NCI-H1436 treated with DMSO at 0.1 percent for 48 hours (cell line): ENCODE data around the gene PIGR.

Experiments
- DNase-seq: peaks from one replicate; lab custom pipeline; 2025; lab: John Stamatoyannopoulos, UW

The PIGR gene

GRCh38 chr1:206960676-206961386 lies 14.6 kb upstream of the PIGR start:
- DNase-seq = no peak

DNA sequence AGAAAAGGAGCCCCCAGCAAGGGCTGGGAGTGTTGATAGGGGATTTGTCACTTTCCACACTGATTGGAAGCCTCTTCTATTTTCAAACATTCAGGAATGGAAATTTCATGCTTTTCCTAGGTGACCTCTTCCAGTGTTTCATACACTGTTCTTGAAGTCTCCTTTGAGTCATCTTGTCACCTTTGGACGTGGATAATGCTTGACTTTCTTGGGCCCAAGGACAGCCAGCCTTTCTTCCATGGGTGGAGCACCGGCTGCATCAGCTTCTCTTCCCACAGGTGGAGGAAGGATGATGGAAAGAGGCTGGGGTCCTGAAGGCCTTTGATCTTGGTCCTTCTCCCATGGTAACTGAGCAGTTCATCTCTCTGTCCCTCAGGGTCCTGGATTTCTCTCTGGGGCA lies 11.9 kb upstream of the PIGR start:
- no peak for DNase-seq

DNA sequence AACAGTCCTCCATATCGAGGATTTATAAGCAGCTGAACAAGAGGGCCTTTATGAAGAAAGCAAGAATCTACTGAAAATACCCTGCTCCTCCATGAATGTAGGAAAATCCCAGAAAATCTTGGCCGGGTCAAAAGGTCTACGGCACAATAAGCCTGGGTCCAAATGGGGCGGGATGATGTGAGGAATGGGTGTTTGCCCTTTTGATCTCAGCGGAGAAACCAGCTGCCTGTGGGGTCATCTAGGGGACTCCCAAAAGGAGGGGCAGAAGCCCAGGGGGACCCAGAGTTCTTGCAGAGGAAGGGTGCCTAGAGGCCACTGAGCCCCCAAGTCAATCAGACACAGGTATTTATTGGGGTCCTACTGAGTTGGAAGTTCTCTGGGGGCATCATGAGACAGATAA lies 11.4 kb upstream of the PIGR start:
- DNase-seq = no peak

DNA sequence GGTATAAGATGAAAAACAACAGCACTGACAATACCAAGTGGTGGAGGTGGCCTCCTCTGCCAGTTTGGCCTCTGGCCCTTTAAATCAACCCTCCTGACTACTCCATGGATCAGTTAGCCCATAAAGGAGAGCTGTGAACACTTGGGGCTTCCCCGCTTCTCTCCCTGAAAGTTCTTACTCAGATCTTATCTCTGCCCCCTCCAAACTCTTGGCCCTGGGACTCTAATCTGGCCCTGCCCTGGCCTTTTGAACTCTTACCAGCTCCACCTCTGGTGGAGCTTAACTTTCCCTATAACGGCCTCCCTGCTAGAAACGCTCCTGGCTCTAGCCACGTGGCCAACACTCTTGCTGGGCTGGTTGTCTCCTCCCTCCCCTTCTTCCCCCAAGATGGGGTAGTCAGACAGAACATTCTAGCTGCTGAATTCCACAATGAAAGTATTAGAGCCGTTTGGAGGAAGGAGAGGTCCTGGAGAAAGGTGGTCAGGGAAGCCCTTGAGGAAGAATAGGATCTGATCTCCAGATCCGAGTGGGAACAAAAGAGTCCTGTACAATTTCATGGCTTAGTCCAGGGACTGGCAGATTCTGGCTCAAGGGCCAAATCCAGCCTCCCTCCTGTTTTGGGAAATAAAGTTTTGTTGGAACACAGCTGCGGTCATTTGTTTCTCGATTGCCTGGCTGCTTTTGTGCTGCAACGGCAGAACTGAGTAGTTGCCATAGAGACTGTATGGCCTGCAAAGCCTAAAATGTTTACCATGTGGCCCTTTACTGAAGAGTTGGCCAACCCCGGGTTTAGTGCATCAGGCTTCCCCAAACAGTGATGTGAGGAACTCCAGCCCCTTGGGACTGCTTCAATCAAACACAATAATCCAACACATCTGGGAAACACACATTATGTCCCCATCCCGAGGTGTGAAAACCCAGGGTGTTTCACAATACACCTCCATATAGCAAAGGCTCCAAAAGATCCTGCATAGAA lies 9.5 kb upstream of the PIGR start:
- no peak for DNase-seq

DNA sequence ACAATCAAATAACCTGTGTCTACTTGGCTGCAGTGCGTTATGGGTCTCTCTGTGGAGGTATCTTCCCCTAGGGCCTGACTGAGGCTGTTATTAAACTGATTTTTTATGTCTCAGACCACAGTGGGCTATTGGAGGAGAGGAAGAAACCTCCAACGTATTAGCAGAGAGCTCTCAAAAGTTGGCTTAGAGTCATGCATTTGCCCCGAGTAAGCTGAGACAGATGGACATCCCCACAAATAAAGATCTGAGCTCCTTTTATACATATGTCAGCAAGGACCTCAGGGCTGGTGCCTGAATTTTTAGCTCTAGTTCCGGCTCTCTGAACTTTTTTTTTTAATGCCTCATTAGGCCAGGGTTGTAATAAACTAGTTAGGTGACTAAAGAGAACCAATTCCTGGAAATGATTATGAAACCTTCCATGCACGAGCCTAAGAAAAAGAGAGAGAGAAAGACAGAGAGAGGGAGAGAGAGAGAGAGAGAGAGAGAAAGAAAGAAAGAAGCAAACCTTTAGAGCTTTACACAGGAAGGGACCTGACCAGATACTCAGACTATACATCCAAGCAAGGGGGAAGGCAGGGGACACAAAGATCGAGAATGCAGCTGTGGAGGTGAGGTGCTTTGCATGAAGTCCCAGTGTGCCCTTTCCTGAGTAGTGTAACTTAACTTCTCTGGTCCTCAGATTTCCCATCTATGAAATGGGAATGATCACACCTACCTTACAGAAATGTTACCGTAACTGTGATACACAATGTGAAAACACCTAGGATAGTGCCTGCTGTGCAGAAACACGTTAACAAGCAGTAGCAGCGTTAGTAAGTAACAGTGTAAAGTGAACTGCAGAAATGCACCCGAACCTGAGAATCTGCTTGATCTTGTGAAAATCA lies 8.4 kb upstream of the PIGR start:
- DNase-seq = no peak

- DNase-seq = no peak
These were observed 7.4 kb upstream of the PIGR start for GRCh38 chr1:206953626-206954025.

DNA sequence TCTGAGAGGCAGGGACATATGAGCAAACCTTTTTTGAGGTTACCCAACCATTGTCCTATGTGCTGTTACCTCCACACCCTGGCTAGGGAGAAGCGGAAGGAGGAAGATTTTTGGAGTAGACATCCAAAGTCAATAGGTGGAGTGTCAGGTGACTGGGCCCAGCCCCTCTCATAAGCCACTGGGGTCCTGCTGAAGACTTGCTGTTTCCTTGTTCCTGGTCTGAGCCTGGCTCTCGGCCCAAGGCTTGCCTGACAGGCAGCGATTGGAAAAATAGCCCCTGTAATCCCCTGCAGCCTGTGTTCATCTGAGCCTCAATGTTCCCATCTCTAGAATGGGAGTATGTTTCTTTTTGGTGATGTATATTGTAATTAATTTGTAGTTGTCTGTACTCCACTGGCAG lies 6.9 kb upstream of the PIGR start:
- no peak for DNase-seq

GRCh38 chr1:206952171-206952570 lies 5.9 kb upstream of the PIGR start:
- no peak for DNase-seq

DNA sequence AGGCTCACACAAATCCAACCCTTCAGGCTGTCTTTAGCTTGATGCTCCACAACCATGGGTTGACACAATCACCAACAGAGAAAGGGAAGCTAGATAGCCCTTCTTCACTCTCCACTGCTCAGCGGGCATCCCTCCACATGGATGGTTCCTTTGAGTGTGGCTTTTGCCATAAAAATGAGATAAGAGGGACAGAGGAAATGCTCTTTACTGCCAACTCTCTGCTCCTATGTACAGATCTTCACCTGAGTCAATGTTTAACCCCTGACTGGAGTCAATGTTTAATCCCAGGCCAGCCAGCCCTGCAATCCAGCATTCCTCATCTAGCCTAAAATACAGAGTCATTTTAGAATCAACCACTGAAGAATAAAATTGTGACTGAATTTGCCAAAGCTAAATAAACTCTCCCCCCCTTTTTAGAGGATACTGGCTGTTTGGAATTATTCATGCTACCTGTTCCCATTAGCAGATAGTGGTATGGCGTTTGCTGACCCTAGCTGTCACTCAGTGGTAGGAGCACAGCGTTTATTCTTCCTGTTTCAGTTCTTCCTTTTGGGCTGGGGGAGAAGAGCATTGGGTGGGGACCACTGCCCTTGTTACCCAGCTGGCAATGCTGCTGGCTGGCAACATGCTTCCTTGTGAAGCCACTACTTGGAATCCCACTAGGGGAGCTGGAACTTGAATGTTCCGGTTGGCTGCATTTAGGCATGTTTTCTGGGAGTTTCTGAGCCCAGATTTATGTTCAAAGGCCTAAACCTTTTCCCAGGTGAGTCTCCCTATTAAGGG lies 5.2 kb upstream of the PIGR start:
- DNase-seq = no peak

DNA sequence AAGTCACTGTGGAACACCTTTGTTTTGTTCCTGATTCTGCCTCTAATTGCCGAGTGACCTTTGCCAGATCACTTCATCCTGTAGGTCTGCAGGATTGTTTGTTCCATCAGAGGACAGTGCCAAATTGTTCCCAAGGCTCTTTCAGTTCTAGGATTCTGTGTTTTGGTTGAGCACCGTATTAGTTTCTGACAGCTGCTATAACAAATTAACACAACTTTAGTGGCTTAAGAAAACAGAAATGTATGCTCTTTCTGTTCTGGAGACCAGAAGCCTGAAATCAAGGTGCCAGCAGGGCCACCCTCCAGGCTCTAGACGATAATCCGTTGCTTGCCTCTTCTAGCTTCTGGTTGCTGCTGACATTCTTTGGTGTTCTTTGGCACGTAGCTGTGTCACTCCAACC lies 3.4 kb upstream of the PIGR start:
- no peak for DNase-seq

DNA sequence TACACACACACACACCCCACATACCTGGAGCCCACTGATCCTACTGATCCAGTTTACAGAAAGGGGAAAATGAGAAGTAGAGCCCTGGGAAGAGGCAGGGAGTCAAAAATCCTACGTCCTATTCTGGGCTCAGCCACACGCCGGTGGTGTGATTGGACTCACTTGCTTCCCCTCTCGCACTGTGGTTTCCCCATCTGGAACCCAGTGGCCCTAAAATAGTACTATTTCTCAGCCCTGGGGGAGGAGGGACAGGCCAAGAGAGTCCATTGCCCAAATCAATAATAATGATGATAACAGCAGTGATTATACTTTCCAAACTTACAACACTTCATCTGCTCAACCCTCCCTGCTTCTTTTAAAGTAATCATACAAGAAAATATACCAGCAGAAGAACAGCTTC lies 2.9 kb upstream of the PIGR start:
- no peak for DNase-seq

DNA sequence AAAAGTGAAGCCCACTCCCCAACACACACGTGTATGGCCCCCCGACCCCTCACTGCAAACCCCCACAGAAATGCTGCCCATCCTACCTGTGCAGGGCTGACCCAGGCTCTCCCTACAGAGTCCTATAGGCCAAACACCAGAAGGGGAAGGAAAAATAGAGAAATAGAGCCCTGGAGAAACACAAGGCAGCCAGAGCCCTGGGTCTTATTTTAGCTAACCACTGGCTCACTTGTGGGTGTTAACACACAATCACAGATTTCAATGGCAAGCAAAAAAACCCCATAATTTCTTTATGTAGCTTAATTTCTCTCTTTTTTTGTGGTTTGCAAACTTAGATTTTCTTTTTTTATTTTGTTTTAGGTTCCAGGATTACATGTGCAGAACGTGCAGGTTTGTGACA lies 989 bp upstream of the PIGR start:
- no peak for DNase-seq

DNA sequence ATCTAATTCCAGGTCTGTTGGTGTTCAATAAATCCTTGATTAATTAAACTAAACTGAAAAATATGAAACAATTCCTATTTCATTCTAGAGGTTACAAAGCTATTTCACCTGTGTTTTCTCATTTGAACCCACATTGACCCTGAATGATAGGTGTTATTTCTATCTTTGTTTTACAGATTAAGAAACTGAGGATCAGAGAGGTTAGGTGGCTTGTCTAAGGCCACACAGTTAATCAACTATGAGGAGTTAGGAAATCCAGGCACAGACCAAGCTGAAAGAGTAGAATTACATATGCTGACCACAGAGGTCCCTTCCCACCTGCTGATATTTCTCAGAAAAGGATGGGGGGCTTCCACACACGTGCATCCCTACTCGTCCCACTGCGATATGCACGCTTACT lies 487 bp downstream of the PIGR start:
- no peak for DNase-seq

- no peak for DNase-seq
These were observed 1.6 kb downstream of the PIGR start for GRCh38 chr1:206944703-206945102.

DNA sequence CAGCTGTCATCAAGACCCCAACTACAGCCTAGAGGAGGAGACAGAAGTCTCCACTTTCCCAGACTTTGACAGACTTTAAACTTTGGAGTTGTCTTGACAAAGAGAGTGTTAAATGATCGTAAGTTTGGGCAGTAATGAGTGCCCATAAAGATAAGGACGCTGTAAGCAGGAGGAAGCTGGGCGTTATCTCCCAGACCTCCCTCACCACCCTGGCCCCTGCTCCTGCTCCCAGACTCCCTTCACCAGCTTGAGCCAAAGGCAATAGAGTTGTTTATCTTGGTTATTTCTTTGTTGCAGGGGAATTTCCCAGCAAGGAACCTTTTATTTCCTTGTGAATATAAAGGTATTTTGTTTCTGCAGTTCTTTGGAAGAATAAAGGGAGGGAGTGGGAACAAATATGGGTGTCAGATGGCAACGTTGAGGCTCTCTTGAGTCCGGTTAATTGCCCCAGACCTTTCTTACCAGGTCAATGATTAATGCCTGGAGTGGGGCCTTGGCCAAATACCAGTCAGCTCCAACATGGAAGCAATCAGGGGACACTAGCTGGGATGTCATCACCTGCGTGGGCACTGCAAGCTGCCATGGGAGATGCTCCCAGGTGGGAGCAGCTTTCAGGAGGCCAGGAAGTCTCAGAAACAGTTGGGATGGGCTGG lies 4.4 kb downstream of the PIGR start:
- no peak for DNase-seq

GRCh38 chr1:206940588-206940936 lies 5.7 kb downstream of the PIGR start:
- no peak for DNase-seq

DNA sequence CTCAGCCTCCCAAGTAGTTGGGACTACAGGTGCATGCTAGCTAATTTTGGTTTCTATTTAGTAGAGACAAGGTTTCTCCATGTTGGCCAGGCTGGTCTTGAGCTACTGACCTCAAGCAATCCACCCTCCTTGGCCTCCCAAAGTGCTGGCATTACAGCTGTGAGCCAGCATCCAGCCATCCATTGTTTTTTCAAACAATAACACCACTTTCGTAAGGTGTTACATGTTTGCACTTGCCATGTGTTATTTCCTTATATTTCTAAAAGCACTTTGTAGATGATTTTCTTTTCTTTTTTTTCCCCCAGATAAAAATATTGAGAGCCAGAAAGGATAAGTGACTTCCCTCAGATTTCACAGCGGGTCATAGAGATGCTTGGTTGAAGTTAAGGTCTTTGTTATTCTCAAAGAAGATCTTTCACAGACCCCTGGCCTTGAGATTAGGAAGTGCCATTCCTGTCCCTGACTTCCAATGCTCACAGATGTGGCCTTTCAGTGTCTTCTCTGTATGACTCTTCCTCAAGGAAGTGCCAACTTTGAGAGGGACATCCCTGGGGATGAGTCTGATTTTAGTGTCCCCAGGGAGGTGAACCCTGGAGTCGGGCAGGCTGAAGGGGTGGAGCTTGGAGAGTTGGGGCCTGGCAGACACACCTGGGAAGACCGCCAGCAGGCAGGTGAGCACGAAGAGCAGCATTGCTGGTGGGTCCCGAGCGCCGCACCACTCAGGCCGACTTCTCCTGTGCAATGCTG lies 6.3 kb downstream of the PIGR start:
- DNase-seq = no peak

DNA sequence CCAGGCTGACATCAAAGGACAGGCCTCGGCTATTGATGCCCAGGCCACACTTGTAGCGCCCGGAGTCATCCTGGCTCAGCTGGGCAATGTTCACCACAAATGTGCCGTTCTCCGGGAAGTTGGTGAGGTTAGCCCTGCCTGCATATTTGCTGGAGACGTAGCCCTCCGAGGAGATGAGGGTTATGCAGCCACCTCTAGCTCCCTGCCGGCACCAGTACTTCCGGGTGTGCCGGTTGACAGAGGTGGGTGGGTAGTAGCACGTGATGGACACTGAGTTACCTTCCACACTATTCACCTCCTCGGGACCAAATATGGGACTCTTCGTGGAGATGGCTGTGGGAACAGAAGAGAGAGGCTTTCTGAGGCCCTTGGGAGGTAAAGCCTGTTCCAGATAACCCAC lies 7.1 kb downstream of the PIGR start:
- no peak for DNase-seq

- DNase-seq = no peak
These were observed 8.8 kb downstream of the PIGR start for GRCh38 chr1:206937425-206937824.

DNA sequence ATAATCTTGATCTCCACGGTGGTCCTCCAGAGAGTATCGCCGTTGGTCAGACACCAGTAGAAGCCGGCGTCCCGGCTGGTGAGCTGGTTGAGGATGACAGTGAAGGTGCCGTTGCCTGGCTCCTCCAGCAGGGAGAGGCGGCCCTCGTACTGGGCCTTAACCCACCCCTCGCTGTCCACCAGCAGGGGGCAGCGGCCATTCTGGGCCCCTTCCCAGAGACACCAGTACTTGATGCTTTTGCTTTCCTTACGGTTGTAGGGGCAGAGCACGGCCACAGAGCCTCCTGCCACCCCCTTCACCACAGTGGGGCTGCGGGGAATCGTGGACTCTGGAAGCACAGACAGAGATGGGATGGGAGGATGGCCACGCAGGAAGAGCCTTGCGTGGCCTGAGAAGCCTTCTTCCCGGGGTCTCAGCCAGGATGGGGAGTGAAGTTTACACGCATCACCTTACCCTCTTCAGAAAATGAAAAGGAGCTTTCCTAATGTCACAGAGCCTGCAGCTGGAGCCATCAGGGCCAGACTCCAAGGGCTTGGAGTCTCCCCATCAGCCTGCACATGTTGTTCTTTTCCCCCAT lies 10.7 kb downstream of the PIGR start:
- no peak for DNase-seq
